ENCODE results near the gene BRD9.

GRCh38 chr5:910769-911160, 18.2 kb upstream of the BRD9 start:
- TF ChIP-seq GATA2 (IDR thresholded peaks at IDR 0.05; ENCODE audit: low read depth, low read length) (no peak), GATA3 (IDR thresholded peaks at IDR 0.05; ENCODE audit: low read depth, low read length) (no peak)

All from SH-SY5Y (cell line).